Measurements from ENCODE around the gene NTMT1.

The NTMT1 gene

GRCh38 chr9:129671519-129671918, 45.6 kb downstream of the NTMT1 start:
- Histone ChIP-seq H3K27ac (replicated peaks) (no peak overlapping the region), H3K27me3 (ENCODE audit: insufficient read depth, poor library complexity, severe bottlenecking) (peaks cover 32% of the 10 kb centered on the region), H3K4me3 (replicated peaks; ENCODE audit: insufficient read depth, low read length) (no peak overlapping the region)
- no peak for DNase-seq (ENCODE audit: low read depth in 1 of 2, low spot score in 1 of 2)
- TF ChIP-seq GABPA (IDR thresholded peaks at IDR 0.05; ENCODE audit: low read depth) (no peak), SPI1 (IDR thresholded peaks at IDR 0.05; ENCODE audit: borderline replicate concordance, low read depth) (no peak), POLR2AphosphoS5 (IDR thresholded peaks at IDR 0.05; ENCODE audit: low read depth) (no peak), CTCF (IDR thresholded peaks at IDR 0.05; ENCODE audit: insufficient read depth, low read length) (no peak)

GRCh38 chr9:129672702-129673101, 46.7 kb downstream of the NTMT1 start:
- no peak for DNase-seq (ENCODE audit: low read depth in 1 of 2, low spot score in 1 of 2)
- TF ChIP-seq GABPA (IDR thresholded peaks at IDR 0.05; ENCODE audit: low read depth), result no peak
- TF ChIP-seq CTCF (IDR thresholded peaks at IDR 0.05; ENCODE audit: insufficient read depth, low read length), result no peak
- Histone ChIP-seq H3K27ac (replicated peaks) (no peak overlapping the region), H3K4me3 (replicated peaks; ENCODE audit: insufficient read depth, low read length) (no peak overlapping the region), H3K27me3 (ENCODE audit: insufficient read depth, poor library complexity, severe bottlenecking) (peaks cover 24% of the 10 kb centered on the region)

GRCh38 chr9:129673602-129674001, 47.6 kb downstream of the NTMT1 start:
- DNase-seq (ENCODE audit: low read depth in 1 of 2, low spot score in 1 of 2), result no peak
- H3K27ac ChIP-seq (replicated peaks), result no peak overlapping the region
- peaks cover 22% of the 10 kb centered on the region for H3K27me3 ChIP-seq (ENCODE audit: insufficient read depth, poor library complexity, severe bottlenecking)
- no peak overlapping the region for H3K4me3 ChIP-seq (replicated peaks; ENCODE audit: insufficient read depth, low read length)
- TF ChIP-seq SPI1 (IDR thresholded peaks at IDR 0.05; ENCODE audit: borderline replicate concordance, low read depth) (no peak), GABPA (IDR thresholded peaks at IDR 0.05; ENCODE audit: low read depth) (no peak), POLR2AphosphoS5 (IDR thresholded peaks at IDR 0.05; ENCODE audit: low read depth) (no peak), REST (IDR thresholded peaks at IDR 0.05; ENCODE audit: insufficient replicate concordance, low read depth) (no peak)

- no peak for TF ChIP-seq GABPA (IDR thresholded peaks at IDR 0.05; ENCODE audit: low read depth)
- no peak for TF ChIP-seq POLR2AphosphoS5 (IDR thresholded peaks at IDR 0.05; ENCODE audit: low read depth)
- TF ChIP-seq CTCF (IDR thresholded peaks at IDR 0.05; ENCODE audit: insufficient read depth, low read length), result no peak
- TF ChIP-seq SPI1 (IDR thresholded peaks at IDR 0.05; ENCODE audit: borderline replicate concordance, low read depth), result no peak
- TF ChIP-seq REST (IDR thresholded peaks at IDR 0.05; ENCODE audit: insufficient replicate concordance, low read depth), result no peak
- no peak overlapping the region for H3K4me3 ChIP-seq (replicated peaks; ENCODE audit: insufficient read depth, low read length)
- DNase-seq (ENCODE audit: low read depth in 1 of 2, low spot score in 1 of 2), result no peak
- no peak overlapping the region for H3K27ac ChIP-seq (replicated peaks)
- H3K27me3 ChIP-seq (ENCODE audit: insufficient read depth, poor library complexity, severe bottlenecking), result peaks cover 19% of the 10 kb centered on the region
These were observed 48.3 kb downstream of the NTMT1 start for GRCh38 chr9:129674229-129674628.
